Colonic mucosa (tissue), 4 donors: Measurements from ENCODE around the gene ATXN1. TPM values are rescaled to one million over a fixed set of nuclear protein-coding genes. Genes with fewer than 3 reads are reported as not detected.

Experiments
- DNase-seq: peaks from one replicate; pipeline ENCODE4 v3.0.0-alpha.2; 2020
- H3K27ac ChIP-seq: fragments of 200-600 bp; one replicate; pipeline ENCODE4 v1.8.0; 2021
- H3K27me3 ChIP-seq: fragments of 200-600 bp; one replicate; pipeline ENCODE4 v1.8.0; 2021
- H3K36me3 ChIP-seq: fragments of 200-600 bp; one replicate; pipeline ENCODE4 v1.8.0; 2021
- H3K4me1 ChIP-seq: fragments of 200-600 bp; one replicate; pipeline ENCODE4 v1.8.0; 2021; ENCODE audit warnings: mild to moderate bottlenecking
- H3K4me3 ChIP-seq: fragments of 200-600 bp; one replicate; pipeline ENCODE4 v1.8.0; 2021
- H3K9ac ChIP-seq, 2 donors: one replicate each; pipeline ENCODE4 v1.7.0; 2013; ENCODE audit warnings: control low read depth in 2 of 2, low read depth in 2 of 2, low read length in 2 of 2
- H3K9me3 ChIP-seq: fragments of 200-600 bp; one replicate; pipeline ENCODE4 v1.8.0; 2021
- intact Hi-C: fragments of 100-400 bp; cut with DNase I; formaldehyde crosslinking; loops from one replicate; pipeline ENCODE4 v1.14.1; 2022
- total RNA-seq, 2 donors: library from RNA; stranded (reverse); fragmentation: NEBNext Ultra II Directional in 1 of 2; extraction: Animal tissue kit (Norgen Biotek cat#: 25700) in 1 of 2; gene quantifications; one replicate each; pipeline ENCODE4 v1.2.1, GENCODE V29; 2021
- TF ChIP-seq, protein P1 (sequence below): fragments of 200-600 bp; IDR thresholded peaks from one replicate; pipeline ENCODE4 v1.8.0; 2022; ENCODE audit warnings: antibody characterized with exemption, mild to moderate bottlenecking
- donor health status: healthy.
- donor health status: DM: no; HTN: no; CAD: no.
- donor health status: DM: no; HTN: no; CAD: no.

ATXN1 gene
- total RNA-seq, 2 donors from 2014 or later: 24.5 to 41.9 TPM

DNA sequence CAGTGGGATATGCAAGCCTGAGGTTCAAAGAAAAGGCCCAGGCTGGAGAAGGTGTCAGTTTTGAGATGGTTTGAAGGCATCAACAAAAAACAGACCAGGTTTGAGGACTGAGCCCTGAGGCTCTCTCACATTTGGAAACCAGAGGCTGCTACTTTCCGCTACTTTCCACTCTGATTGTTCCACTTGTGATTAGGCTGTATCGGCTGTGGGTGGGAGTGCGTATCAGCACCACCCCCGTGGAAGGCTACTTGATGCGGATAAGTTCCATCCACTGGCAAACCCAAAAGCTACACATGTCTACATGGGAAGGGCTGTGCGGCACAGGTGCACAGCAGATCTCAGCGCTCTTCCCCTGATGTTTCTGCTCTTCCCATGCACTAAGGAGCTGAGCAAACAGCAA, 324.2 kb downstream of the ATXN1 start:
- no peak for DNase-seq
- TF ChIP-seq, protein P1, sequence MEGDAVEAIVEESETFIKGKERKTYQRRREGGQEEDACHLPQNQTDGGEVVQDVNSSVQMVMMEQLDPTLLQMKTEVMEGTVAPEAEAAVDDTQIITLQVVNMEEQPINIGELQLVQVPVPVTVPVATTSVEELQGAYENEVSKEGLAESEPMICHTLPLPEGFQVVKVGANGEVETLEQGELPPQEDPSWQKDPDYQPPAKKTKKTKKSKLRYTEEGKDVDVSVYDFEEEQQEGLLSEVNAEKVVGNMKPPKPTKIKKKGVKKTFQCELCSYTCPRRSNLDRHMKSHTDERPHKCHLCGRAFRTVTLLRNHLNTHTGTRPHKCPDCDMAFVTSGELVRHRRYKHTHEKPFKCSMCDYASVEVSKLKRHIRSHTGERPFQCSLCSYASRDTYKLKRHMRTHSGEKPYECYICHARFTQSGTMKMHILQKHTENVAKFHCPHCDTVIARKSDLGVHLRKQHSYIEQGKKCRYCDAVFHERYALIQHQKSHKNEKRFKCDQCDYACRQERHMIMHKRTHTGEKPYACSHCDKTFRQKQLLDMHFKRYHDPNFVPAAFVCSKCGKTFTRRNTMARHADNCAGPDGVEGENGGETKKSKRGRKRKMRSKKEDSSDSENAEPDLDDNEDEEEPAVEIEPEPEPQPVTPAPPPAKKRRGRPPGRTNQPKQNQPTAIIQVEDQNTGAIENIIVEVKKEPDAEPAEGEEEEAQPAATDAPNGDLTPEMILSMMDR: no peak
- Histone ChIP-seq H3K4me1 (no peaks in the 10 kb centered on the region), H3K36me3 (no peaks in the 10 kb centered on the region), H3K27ac (no peak overlapping the region), H3K27me3 (no peaks in the 10 kb centered on the region), H3K9me3 (no peaks in the 10 kb centered on the region), H3K4me3 (no peak overlapping the region), H3K9ac (no peak overlapping the region)
- intact Hi-C loops: no loop called here

DNA sequence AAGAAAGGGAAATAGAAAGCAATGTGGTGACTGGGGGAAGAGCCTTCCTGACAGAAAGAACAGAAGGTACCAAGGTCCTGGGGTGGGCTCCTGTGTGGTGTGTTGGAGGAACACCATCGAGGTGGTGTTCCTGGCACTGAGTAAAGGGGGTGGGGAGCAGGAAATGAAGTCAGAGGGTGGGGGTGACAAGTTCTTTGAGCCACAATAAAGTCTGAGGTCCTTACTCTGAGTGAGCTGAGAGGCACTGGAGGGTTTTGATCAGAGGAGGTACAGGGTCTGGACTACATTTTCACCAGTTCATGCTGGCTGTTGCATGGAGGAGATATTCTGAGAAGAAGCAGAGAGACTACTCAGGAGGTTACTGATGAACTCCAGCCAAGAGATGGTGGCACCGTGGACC, 324.7 kb downstream of the ATXN1 start:
- DNase-seq: no peak
- Histone ChIP-seq H3K27me3 (no peaks in the 10 kb centered on the region), H3K4me3 (no peak overlapping the region), H3K27ac (no peak overlapping the region), H3K9me3 (no peaks in the 10 kb centered on the region), H3K36me3 (no peaks in the 10 kb centered on the region), H3K4me1 (no peaks in the 10 kb centered on the region), H3K9ac (no peak overlapping the region)
- TF ChIP-seq, protein P1: no peak
- intact Hi-C loops: no loop called here

DNA sequence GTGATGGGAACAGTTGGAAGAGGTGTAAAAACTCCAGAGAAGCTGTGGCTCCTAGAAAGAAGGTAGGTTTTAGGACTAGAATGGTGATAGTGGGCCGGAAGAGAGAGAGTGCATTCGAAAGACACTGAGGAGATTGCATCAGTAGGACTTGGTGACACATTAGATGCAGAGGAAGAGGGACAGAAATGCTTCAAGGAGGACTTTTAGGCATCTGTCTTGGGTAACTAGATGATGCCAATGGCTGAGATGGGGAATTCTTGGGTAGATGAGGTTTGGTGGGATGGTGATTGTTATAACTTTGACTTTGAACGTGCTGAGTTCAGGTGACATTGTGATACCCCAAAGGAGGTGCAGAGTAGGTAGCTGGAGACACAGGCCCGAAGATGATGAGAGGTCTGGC, 326.4 kb downstream of the ATXN1 start:
- H3K4me3 ChIP-seq: no peak overlapping the region
- H3K36me3 ChIP-seq: no peaks in the 10 kb centered on the region
- no peak for DNase-seq
- H3K27ac ChIP-seq: no peak overlapping the region
- no peaks in the 10 kb centered on the region for H3K27me3 ChIP-seq
- TF ChIP-seq, protein P1: no peak
- intact Hi-C loops: no loop called here
- H3K9ac ChIP-seq: no peak overlapping the region
- no peaks in the 10 kb centered on the region for H3K4me1 ChIP-seq
- no peaks in the 10 kb centered on the region for H3K9me3 ChIP-seq

DNA sequence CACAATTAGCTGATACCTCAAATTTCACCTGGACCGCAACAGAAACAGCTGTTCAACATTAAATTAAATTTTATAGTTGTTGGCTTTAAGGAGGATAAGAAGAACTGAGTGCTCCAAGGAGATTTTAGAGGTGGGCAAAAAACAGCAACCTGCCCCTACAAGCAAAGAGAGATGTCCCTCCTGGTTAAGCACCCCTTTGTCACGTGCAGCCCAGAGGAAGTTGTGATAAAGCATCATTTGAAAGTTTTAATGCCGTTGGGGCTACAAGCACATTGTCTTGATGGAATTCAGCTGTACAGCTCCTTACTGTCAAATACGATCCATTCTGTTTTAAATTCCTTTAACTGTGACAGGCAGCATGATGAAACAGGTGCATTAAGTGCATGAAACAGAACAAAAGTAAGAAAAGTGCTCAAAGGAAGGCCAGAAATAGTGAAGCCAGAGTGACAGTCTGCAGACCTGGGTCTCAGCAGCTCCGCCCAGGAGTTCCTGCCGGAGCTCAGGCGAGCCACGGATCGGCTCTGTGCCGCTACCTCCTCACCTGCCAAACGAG, 327.8 kb downstream of the ATXN1 start:
- H3K4me3 ChIP-seq: no peak overlapping the region
- H3K4me1 ChIP-seq: no peaks in the 10 kb centered on the region
- H3K9ac ChIP-seq: no peak overlapping the region
- intact Hi-C loops: no loop called here
- H3K27ac ChIP-seq: no peak overlapping the region
- no peaks in the 10 kb centered on the region for H3K9me3 ChIP-seq
- H3K36me3 ChIP-seq: no peaks in the 10 kb centered on the region
- no peak for DNase-seq
- TF ChIP-seq, protein P1: no peak
- H3K27me3 ChIP-seq: no peaks in the 10 kb centered on the region

DNA sequence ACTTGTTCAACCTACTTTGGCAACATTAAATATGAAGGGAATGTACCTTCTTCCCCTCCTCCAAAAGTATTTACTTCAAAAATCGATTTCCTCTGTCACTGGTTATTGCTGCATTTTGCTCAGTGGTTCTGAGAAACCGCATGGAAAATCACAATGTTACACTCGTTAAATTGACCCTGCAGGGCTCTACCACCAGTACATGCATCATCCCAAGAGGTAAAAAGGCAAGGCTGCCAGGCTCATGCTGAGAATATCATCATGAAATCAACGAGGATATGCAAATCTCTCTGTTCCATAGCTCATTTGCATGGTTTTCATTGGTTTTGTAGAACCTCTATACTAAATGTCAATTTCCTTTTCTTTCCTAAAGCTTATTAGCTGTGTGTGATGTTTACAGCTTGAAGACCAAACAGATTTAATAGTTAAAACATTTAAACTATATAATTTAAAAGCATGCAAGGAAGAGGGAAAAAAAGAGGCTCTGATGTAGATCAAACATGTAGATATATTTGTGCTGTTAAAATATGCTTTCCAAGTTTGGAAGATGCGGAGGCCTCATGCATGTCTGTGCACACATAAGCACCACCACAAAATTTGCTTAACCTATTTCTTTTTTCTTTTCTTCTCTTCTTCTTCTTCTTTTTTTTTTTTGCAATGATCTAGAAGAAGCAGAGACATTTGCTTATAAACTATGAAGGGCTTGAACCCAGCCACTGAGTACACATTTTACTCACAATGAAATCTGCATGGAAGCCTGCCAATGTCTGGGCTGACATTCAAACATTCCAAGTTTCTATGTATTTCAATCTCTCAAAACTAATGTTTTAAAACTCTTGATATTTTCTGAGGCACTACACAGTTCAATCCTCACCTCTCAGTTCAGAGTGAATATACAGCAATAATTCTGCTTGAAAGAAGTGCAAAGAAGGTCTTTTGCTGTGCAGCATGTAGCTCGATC, 328.9 kb downstream of the ATXN1 start:
- Histone ChIP-seq H3K36me3 (no peaks in the 10 kb centered on the region), H3K9ac (no peak overlapping the region), H3K4me3 (no peak overlapping the region), H3K4me1 (no peaks in the 10 kb centered on the region), H3K27me3 (no peaks in the 10 kb centered on the region), H3K27ac (no peak overlapping the region), H3K9me3 (no peaks in the 10 kb centered on the region)
- DNase-seq: no peak
- TF ChIP-seq, protein P1: no peak
- intact Hi-C loops: no loop called here
